GM23248 (cell line): ENCODE data around the gene TC2N. TPM values are rescaled to one million over a fixed set of nuclear protein-coding genes. Genes with fewer than 3 reads are reported as not detected.
"Not testable (repeated sequence)": the region's sequence is repeated elsewhere in the genome, so short reads cannot be mapped to it uniquely, and the experiment has no call there.

Experiments
- DNase-seq: peaks from one replicate; pipeline ENCODE4 v3.0.0-alpha.2; 2015
- H2AFZ ChIP-seq: fragments of 200-600 bp; sonication (generic); 2 replicates; pipeline ENCODE4 v1.6.1; 2016; ENCODE audit warnings: antibody characterized with exemption
- H3F3A ChIP-seq: fragments of 200-600 bp; sonication (generic); 2 replicates; pipeline ENCODE4 v1.6.1; 2016; ENCODE audit warnings: mild to moderate bottlenecking, antibody characterized with exemption, mixed run types; ENCODE audit not compliant: insufficient read depth
- H3K27ac ChIP-seq: fragments of 200-600 bp; sonication (generic); 2 replicates; pipeline ENCODE4 v1.5.1; 2016; ENCODE audit warnings: mild to moderate bottlenecking
- H3K27me3 ChIP-seq: fragments of 200-600 bp; sonication (generic); replicated peaks from 2 replicates; pipeline ENCODE4 v1.6.1; 2016; ENCODE audit warnings: mild to moderate bottlenecking; ENCODE audit not compliant: insufficient read depth
- H3K36me3 ChIP-seq: fragments of 200-600 bp; sonication (generic); 2 replicates; pipeline ENCODE4 v1.6.1; 2016; ENCODE audit warnings: low read depth, mild to moderate bottlenecking
- H3K4me1 ChIP-seq: fragments of 200-600 bp; sonication (generic); 2 replicates; pipeline ENCODE4 v1.6.1; 2016; ENCODE audit warnings: mild to moderate bottlenecking; ENCODE audit not compliant: insufficient read depth
- H3K4me2 ChIP-seq: fragments of 200-600 bp; sonication (generic); one replicate; pipeline ENCODE4 v1.6.1; 2016; ENCODE audit warnings: mild to moderate bottlenecking; ENCODE audit not compliant: unreplicated experiment
- H3K4me3 ChIP-seq: fragments of 200-600 bp; sonication (generic); 2 replicates; pipeline ENCODE4 v1.5.1; 2016; ENCODE audit warnings: mild to moderate bottlenecking
- H3K79me2 ChIP-seq: fragments of 200-600 bp; sonication (generic); 2 replicates; pipeline ENCODE4 v1.6.1; 2016; ENCODE audit warnings: mild to moderate bottlenecking; ENCODE audit not compliant: insufficient read depth
- H3K9ac ChIP-seq: fragments of 200-600 bp; sonication (generic); 2 replicates; pipeline ENCODE4 v1.6.1; 2016; ENCODE audit warnings: mild to moderate bottlenecking
- H3K9me2 ChIP-seq: fragments of 200-600 bp; sonication (generic); 2 replicates; pipeline ENCODE4 v1.6.1; 2016; ENCODE audit warnings: mixed run types, mild to moderate bottlenecking, moderate library complexity; ENCODE audit not compliant: insufficient read depth
- H3K9me3 ChIP-seq: fragments of 200-600 bp; sonication (generic); one replicate; pipeline ENCODE4 v1.6.1; 2017; ENCODE audit warnings: low read depth
- H4K20me1 ChIP-seq: fragments of 200-600 bp; sonication (generic); 2 replicates; pipeline ENCODE4 v1.6.0; 2016; ENCODE audit not compliant: insufficient read depth
- EZH2 ChIP-seq: fragments of 200-600 bp; sonication (generic); IDR thresholded peaks from 2 replicates; pipeline ENCODE4 v1.6.1; 2018; ENCODE audit warnings: antibody characterized with exemption, mild to moderate bottlenecking; ENCODE audit not compliant: insufficient read depth, poor library complexity, severe bottlenecking
- EZH2phosphoT487 ChIP-seq: fragments of 200-600 bp; sonication (generic); IDR thresholded peaks from 2 replicates; pipeline ENCODE4 v1.6.1; 2018; ENCODE audit warnings: antibody characterized with exemption, moderate library complexity, mild to moderate bottlenecking, low read depth; ENCODE audit not compliant: insufficient read depth
- WGBS, 2 experiments: methylation state at CpG; one replicate each; pipeline ENCODE4 v1.1.6; 2015 to 2017; ENCODE audit warnings: low lambda C conversion rate in 2 of 2, low coverage in 1 of 2; ENCODE audit errors: missing lambda C conversion rate in 2 of 2; 5-methylcytosine and 5-hydroxymethylcytosine counted together
- in situ Hi-C: fragments of 300-500 bp; cut with MboI; formaldehyde crosslinking; loops from 2 replicates; pipeline ENCODE4 v1.15.0; 2020
- polyA plus RNA-seq: library from polyadenylated mRNA; unstranded; fragments of >200 nt; fragmentation: Nextera tagmentation; extraction: Ambion mirVana; gene quantifications from 2 replicates; pipeline ENCODE4 v1.2.1, GENCODE V29; 2016
- total RNA-seq: library from RNA; depleted of rRNA; stranded (reverse); fragments of >200 nt; shearing (Covaris generic); gene quantifications from 2 replicates; pipeline ENCODE4 v1.2.3, GENCODE V29; 2014

Gene TC2N
- total and polyA plus RNA-seq, 2 experiments from 2014 or later, result 0.34 to 0.65 TPM

GRCh38 chr14:91814317-91814716, 53.0 kb downstream of the TC2N start:
- in situ Hi-C loops, result no loop called here
- 0 out of 2 replicates have a peak, but pooled peaks cover 6% of the 10 kb centered on the region for H3K9me2 ChIP-seq
- no peaks in the 10 kb centered on the region for H3K27me3 ChIP-seq
- H3K4me2 ChIP-seq, result no peak overlapping the region
- H3K9me3 ChIP-seq, result no peaks in the 10 kb centered on the region
- H3F3A ChIP-seq, result no peaks in the 10 kb centered on the region
- H2AFZ ChIP-seq, result no peak overlapping the region
- H3K4me3 ChIP-seq, result no peak overlapping the region
- no peak for DNase-seq
- no peak overlapping the region for H3K9ac ChIP-seq
- no peaks in the 10 kb centered on the region for H3K4me1 ChIP-seq
- no peak for TF ChIP-seq EZH2
- no peak for TF ChIP-seq EZH2phosphoT487
- 86 to 90% methylated on average over 1 of the region's 1 CpG for WGBS, 2 experiments
- H3K79me2 ChIP-seq, result no peaks in the 10 kb centered on the region
- H3K36me3 ChIP-seq, result no peaks in the 10 kb centered on the region
- no peaks in the 10 kb centered on the region for H4K20me1 ChIP-seq
- no peak overlapping the region for H3K27ac ChIP-seq

- H2AFZ ChIP-seq, result no peak overlapping the region
- H3K9me2 ChIP-seq, result no peaks in the 10 kb centered on the region
- no peaks in the 10 kb centered on the region for H3K36me3 ChIP-seq
- 70 to 77% methylated on average over 2 of the region's 2 CpGs for WGBS, 2 experiments
- in situ Hi-C loops, result no loop called here
- H3K9me3 ChIP-seq, result no peaks in the 10 kb centered on the region
- no peak overlapping the region for H3K4me2 ChIP-seq
- H3K4me1 ChIP-seq, result no peaks in the 10 kb centered on the region
- no peak for DNase-seq
- no peaks in the 10 kb centered on the region for H3K27me3 ChIP-seq
- H3K79me2 ChIP-seq, result no peaks in the 10 kb centered on the region
- H3F3A ChIP-seq, result no peaks in the 10 kb centered on the region
- H4K20me1 ChIP-seq, result no peaks in the 10 kb centered on the region
- no peak overlapping the region for H3K27ac ChIP-seq
- H3K9ac ChIP-seq, result no peak overlapping the region
- TF ChIP-seq EZH2 (no peak), EZH2phosphoT487 (no peak)
- H3K4me3 ChIP-seq, result no peak overlapping the region
Observed at GRCh38 chr14:91810699-91811098, 56.6 kb downstream of the TC2N start.

GRCh38 chr14:91806716-91807115, 60.6 kb downstream of the TC2N start:
- Histone ChIP-seq H3K4me1 (no peaks in the 10 kb centered on the region), H3K27ac (no peak overlapping the region), H3K27me3 (no peaks in the 10 kb centered on the region), H3K9me2 (no peaks in the 10 kb centered on the region), H3K36me3 (no peaks in the 10 kb centered on the region), H4K20me1 (no peaks in the 10 kb centered on the region), H3K9me3 (no peaks in the 10 kb centered on the region), H3K4me2 (no peak overlapping the region), H3K9ac (no peak overlapping the region), H3F3A (no peaks in the 10 kb centered on the region), H3K4me3 (no peak overlapping the region), H2AFZ (no peak overlapping the region), H3K79me2 (no peaks in the 10 kb centered on the region)
- in situ Hi-C loops, result no loop called here
- TF ChIP-seq EZH2 (no peak), EZH2phosphoT487 (no peak)
- no peak for DNase-seq

- H4K20me1 ChIP-seq, H3F3A ChIP-seq, H3K36me3 ChIP-seq, H3K4me1 ChIP-seq, H3K79me2 ChIP-seq, H3K4me2 ChIP-seq, H3K4me3 ChIP-seq, H3K9me3 ChIP-seq, H3K9me2 ChIP-seq, in situ Hi-C loops, H2AFZ ChIP-seq, H3K27me3 ChIP-seq, H3K9ac ChIP-seq, DNase-seq, H3K27ac ChIP-seq: not testable (repeated sequence)
- WGBS, 2 experiments, result 5 to 7% methylated on average over 1 of the region's 1 CpG
Observed at GRCh38 chr14:91806094-91806493, 61.2 kb downstream of the TC2N start.

- no peak for TF ChIP-seq EZH2phosphoT487
- TF ChIP-seq EZH2, result no peak
Observed at GRCh38 chr14:91805659-91806058, 61.7 kb downstream of the TC2N start.

More at GRCh38 chr14:91805659-91806058, 61.7 kb downstream of the TC2N start:
- H3K27ac ChIP-seq, result no peak overlapping the region
- no peaks in the 10 kb centered on the region for H3K79me2 ChIP-seq
- no peaks in the 10 kb centered on the region for H3K9me2 ChIP-seq
- in situ Hi-C loops, result no loop called here
- H3K27me3 ChIP-seq, result no peaks in the 10 kb centered on the region
- no peak overlapping the region for H3K4me2 ChIP-seq
- H4K20me1 ChIP-seq, result no peaks in the 10 kb centered on the region
- no peaks in the 10 kb centered on the region for H3K9me3 ChIP-seq
- DNase-seq, result no peak
- H3K36me3 ChIP-seq, result no peaks in the 10 kb centered on the region
- no peak overlapping the region for H3K9ac ChIP-seq
- H3F3A ChIP-seq, result no peaks in the 10 kb centered on the region
- H3K4me3 ChIP-seq, result no peak overlapping the region
- no peak overlapping the region for H2AFZ ChIP-seq
- H3K4me1 ChIP-seq, result no peaks in the 10 kb centered on the region
